NCI-H2029 treated with DMSO at 0.1 percent for 48 hours (cell line): ENCODE results near the gene CFAP92.

Source experiments
- DNase-seq: peaks from one replicate; lab custom pipeline; 2025; lab: John Stamatoyannopoulos, UW

CFAP92 gene

DNA sequence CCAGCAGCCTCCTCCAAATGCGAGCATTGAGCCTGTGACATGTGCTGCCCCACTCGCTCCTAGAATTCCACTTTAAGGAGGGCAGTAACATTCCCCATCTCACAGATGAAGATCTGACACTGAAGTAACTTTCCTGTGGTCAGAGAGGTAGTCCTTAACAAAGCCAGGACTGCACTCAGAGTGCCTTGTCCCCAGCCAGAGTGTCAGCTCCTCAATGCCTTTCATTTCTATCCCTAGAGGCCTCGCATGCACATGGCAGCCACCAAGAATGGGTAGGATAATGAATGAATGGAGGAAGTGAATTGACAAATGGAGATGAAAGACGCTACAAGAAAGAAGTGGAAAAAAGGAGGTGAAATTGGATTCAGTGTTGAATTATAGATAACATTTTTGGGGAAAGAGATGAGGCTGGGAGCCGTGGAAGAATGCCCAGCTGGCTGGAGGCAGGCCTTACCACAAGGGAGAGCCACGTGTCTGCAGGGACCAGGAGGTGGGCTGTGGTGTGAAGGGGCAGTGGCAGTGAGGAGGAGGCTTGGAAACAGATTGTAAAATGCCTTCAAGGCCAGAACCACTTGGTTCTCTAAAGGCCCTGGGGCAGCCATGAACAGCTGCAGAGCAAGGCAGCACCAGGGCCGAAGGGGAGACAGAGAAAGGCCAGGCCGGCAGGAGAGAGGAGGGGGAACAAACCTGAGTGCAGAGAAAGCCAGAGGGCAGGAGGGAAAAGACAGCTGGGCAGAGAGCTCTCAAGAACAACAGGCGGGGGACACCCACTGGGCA, 10.4 kb downstream of the CFAP92 start:
- DNase-seq = no peak

DNA sequence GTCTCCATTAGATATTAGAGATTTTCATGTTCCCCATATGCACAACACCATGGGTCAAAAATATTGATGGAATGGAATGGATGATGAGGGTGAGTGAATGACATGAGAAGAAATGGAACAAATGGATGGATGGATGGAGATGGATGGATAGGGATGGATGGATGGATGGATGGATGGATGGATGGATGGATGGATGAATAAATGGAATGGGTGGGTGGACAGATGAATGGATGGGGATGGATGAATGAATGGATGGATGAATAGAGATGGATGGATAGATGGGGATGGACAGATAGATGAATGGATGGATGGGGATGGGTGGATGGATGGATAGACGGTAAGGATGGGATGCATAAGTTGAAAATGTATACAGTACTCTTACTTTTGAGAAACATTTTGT, 18.6 kb downstream of the CFAP92 start:
- DNase-seq = no peak

DNA sequence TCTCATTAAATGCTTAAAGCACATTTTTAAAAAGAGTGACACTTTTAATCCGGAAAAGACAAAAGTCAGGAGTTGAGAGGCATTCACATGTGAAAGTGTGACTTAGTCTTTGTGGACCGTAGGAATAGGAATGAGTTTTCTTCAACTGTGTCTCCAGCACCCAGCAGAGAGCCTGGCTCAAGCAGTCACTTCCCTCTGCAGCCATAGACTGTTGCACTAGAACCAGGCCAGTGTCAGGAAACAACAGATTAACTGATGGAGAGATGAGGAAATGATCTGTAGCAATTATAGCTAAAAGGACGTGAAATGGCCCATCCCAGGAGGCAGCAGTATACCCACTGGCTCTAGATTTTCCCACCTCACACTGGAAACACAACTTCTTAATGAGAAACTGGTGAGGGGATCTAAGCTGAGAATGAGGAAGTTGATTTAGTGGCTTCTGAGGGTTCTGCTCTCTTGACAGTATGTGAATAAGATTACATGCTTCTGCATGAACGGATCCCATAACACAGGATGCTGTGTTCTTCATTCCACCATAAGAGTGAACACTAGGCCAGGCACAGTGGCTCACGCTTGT, 19.8 kb downstream of the CFAP92 start:
- DNase-seq = no peak

DNA sequence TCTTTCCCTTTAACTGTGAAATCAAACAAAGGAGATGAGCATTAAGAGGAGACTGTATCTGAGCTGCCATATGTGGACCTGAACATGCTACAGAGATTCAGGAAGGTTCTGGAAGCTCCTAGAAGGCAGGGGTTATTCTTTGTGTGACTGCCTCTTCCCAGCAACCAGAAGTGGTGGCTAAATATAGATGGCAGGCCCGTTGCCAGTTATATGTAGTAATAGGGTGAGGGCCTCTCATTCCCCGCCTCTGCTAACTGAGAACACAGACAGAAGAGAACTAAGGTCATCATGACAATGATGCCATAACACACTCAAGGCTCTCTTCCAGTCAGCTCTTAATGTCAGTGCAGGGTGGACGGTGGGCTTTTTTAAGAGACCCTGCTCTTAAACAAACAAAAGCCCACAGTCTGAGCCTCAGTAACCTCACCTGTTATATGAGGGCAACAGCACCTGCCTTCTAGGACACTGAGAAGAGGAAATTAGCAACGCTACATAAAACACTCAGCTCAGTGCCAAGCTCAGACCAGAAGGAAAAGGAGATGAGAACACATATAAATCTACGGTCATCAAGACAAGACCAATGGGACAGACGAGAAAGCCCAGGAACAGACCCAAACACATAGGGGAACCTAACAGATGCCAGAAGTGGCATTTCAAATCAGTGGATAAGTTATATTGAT, 22.3 kb downstream of the CFAP92 start:
- peak; percentile 59 for DNase-seq

DNA sequence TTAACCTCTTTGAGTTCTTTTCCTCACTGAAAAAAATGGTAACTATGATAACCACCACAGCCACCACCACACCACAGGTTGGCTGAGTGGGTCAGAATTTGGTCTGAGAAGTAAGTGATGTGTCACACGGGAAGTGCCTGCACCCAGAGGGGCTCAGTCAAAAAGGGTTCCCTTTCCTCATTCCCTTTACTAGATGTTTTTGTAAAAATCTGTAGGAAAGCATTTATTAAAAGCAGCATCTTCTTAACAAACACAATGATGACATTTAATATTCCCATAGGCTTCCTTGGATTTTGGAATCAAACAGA, 23.2 kb downstream of the CFAP92 start:
- DNase-seq = no peak

DNA sequence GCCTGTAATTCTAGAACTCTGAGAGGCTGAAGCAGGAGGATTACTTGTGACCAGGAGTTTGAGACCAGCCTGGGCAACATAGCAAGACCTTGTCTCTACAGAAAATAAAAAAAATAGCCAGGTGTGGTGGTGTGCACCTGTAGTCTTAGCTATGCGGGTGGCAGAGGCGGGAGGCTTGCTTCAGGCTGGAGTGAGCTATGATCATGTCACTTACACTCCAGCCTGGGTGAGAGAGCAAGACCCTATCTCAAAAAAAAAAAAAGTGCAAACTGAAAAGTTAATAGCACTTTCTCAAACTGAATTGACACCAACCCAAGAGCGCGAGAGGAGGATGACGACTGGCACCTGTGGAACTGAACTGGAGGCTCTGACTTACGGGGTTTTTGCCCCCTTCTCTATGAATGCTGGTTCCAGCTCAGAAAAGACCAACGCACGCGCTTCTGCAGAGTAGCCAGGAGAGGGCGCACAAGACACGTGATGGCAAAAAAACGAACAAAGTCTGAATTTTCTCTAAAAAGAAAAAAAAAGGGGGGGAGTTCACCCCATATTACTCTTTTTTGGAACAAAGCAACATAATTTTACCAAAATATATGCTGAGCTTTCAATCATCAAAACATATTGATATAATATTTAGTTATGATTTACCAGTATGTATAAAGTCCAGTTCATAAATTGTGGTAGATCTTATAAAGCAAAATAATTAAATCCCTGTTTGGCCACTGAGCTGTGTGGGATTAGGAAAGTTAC, 23.7 kb downstream of the CFAP92 start:
- peak; percentile 67 for DNase-seq

DNA sequence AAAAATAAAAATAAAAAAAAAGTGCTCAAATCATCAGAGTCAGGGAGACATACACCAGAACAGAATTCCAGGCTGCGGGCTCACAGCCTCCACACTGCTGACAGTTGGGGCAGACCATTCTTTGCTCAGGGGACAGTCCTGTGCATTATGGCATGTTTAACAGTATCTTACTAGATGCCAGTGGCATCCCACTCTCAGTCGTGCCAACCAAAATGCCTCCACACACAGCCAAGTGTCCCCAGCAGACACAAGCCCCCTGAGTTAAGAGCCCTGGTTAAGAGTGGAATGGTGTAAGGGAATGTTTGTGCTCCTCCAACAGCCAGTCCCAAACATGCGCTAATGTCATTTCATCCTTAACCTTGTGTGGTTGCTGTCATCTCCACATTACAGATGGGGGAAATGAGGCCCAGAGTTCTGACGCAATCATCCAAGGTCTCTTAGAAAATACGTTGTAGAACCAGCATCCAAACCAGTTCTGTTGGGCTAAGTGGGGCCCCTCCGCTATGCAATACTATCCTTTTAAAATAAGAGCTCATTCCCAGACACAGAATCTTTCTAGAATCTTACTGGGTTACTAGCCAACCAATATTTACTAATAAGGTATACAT, 26.0 kb downstream of the CFAP92 start:
- DNase-seq = no peak

DNA sequence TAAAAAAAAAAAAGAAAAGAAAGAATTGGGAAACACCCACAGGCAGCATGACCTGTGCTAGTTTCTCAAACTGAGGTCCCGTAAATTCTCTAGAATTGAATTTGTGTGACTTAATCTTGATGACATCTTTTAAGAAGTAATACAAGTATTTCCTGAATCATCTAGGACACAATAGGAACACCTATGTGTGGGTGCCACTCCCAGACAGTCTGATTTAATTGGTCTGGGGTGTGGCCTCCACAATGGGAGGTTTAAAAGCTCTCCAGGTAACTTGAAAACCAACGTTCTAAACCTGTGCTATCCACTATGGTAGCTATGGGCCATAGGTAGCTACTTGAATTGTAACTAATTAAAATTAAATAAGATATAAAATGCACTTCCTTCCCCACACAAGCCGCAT, 28.1 kb downstream of the CFAP92 start:
- DNase-seq = no peak

DNA sequence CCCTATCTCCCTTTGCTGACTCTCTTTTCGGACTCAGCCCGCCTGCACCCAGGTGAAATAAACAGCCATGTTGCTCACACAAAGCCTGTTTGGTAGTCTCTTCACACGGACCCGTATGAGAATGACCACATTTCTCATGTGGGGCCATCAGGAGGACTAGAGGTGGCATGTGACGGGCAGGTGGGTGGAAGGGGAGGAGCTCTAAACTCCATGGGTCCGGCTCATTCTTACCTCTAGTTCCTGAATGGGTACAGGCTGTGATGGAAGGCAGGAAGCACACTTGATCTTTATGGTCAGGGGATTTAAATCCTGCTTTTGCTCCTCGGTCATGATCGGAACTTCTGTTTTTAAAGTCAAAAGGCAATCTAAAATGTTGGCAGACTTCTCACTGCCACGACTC, 28.6 kb downstream of the CFAP92 start:
- DNase-seq = no peak

DNA sequence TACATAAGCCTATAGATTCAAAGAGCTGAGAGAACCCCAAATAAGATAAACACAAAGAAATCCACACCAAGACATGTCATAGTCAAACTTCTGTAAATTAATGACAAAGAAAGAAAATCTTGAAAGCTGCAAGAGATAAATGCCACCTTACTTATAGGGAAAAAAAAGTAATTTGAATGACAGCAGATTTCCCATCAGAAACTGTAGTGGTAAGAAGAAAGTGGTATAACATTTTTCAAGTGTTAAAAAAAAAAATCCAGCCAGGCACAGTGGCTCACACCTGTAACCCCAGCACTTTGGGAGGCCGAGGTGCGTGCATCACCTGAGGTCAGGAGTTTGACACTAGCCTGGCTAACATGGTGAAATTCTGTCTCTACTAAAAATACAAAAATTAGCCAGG, 37.4 kb downstream of the CFAP92 start:
- DNase-seq = no peak

DNA sequence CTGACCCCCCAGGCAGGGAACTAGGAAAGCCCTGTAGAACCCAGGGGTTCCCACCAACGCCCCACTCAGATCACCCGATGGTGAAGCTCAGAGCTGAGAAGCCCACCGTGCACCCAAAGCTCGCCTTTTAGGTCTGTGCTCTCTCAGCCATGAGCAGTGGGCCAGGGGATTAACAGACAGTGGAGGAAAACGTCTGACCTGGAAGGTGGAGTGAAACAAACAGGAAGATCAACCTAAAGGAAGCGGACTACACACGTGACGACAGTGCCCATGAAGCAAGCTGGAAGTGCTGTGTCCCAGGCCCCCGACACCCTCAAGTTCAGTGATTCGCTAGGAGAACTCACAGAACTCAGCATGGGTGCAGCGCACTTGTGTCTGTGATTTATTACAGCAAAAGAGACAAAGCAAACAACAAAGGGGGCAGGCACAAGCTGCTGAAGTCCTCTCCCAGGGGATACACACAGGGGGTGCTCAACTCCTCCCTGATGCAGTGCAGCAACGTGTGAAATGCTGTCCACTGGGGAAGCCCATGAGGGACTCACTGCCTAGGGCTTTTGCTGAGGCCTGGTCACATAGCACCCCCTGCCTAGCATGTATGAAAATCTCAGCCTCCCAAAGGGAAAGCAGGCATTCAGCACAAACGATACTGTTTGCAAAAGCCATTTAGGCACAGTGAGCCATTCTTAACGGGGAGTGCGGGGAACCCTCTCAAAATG, 43.5 kb downstream of the CFAP92 start:
- no peak for DNase-seq

DNA sequence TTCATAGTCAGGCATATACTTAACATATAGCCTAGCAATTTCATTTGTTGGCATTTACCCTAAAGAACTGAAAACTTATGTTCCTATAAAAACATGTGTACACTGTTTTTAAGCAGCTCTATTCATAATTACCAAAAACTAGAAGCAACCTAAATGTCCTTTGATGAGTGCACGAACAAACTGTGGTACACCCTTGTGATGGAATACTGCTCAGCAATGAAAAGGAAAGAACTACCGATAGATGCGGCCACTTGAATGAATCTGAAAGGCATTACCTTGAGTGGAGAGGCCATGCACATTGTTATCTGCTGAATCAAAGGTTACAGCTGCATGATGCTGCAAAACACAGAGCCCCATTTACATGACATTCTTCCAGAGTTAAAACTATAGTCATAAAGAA, 44.7 kb downstream of the CFAP92 start:
- no peak for DNase-seq

DNA sequence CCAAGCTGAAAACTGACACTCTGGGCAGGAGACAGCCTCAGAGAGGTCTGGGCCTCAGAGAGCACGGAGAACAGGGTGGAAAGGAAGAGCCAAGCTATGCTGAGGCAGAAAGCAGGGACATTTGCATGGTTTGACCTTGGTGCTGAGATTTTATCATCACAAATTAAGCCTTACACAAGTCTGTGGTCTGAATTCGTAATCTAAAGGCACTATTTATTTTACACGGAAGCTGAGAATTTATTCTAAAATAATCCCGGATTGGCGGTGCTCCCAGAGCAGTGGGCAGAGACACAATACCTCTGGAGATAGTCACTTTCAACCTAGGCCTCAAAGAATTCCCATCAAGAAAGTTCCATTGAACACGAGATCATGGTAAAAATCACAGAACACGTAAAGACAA, 47.5 kb downstream of the CFAP92 start:
- no peak for DNase-seq

DNA sequence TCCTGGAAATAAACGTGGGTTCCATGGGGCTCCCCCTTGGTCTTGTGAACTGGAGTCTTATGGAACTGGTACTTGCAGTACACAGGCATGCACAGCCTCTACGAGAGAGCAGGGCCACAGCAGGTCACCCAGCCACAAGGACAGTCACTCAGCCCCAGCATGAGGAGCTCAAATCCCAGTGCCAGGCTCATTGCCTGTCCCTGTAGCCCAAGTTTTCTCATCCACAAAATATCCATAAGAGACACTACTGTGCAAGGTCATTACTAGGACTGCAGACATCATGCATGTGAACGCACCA, 48.0 kb downstream of the CFAP92 start:
- DNase-seq = no peak

DNA sequence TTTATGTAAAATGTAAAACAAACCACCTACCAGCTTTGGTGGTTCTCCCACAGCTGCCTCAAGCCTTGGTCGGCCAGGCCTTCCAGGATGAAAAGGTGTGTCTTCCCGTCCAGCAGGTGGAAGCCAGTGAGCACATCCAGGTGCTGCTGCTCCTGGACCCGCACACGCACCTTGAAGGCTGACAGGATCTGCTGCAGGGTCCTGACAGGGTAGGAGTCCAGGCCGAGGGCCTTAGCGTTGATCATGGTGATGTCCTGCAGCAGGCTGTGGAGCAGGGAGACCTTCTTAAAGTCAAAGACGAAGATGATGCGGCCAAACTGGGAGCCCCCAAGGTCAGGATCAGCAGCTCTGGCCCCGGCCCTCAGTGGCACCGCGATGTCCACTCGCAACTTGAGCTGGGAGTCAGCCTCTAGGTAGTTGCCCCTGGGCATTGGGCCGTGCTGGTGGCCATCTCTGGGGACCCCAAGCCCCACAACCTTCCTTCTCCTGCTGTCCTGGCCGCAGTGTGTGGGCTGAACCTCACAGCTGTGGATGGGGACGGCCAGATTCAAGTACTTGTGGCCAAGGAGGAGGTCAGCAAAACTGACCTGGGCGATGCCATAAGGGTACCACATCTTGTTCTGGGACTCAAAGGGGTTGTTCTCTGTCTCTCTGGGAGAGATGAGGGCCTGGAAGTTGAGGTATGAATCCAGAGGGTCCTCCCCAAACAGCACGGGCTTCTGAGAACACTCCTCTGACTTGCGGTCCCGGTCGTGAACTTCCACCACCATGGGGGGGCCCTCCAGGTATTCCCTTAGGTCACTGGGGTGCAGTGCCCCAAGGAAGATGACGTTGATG, 48.6 kb downstream of the CFAP92 start:
- no peak for DNase-seq

DNA sequence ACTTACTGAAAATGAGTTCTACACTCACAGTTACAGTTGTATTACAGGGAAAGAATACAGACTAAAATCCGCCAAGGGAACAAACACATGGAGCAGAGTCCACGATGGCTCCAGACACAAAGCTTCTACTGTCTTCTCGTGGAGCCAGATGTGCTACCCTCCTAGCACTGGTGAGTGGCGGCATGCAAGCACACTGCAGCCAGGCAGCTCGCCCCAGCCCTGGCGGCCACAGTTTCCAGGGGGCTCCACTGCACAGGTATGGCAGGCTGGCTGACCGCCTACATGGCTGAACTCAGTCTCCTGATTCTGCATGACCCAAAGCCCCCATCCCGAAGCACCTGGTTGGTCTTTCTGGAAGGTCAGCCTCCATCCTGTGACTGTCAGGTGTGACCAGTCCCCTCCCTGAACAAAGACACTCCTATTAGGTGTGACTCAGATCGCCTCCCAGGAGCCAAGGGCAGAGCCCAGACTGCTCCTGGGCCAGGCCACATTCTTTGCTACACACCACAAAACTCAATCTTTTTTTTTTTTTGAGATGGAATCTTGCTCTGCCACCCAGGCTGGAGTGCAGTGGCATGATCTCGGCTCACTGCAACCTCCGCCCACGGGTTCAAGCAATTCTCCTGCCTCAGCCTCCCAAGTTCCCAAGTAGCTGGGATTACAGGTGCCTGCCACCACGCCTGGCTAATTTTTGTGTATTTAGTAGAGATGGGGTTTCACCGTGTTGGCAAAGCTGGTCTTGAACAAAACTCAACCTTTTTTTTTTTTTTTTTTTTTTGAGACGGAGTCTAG, 51.5 kb downstream of the CFAP92 start:
- DNase-seq = no peak

DNA sequence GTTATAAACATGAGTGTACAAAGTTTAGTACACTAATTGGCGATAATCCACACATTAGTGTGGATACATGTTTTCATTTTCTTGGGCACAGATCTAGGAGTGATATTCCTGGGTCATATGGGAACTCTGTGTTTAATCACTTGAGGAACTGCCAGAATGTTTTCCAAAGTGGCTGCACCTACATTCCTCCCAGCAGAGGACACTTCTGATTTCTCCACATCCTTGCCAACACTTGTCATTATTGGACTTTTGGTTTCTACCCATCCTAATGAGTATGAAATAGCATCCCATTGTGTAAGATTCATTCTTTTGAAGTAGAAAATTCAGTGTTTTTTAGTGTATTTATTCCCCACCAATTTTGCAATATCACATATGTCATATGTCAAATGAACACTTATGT, 53.6 kb downstream of the CFAP92 start:
- no peak for DNase-seq

DNA sequence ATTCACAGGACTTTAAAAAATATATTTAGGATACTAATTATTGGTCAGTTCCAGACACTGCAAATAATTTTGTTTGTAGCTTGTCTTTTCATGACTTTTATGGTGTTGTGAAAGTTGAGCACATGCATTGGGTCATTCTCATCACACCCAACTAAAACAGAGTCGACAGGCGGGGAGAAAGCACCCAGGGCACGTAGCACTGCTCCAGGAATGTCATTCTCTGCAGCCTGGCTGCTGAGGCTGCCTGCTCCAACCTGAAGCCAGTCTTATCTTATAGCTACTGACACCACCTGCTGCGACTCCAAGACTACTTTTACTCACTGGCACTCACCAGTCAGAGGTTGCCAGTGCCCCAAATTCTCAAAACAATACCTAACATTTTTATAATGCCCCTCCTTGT, 57.5 kb downstream of the CFAP92 start:
- DNase-seq = no peak

DNA sequence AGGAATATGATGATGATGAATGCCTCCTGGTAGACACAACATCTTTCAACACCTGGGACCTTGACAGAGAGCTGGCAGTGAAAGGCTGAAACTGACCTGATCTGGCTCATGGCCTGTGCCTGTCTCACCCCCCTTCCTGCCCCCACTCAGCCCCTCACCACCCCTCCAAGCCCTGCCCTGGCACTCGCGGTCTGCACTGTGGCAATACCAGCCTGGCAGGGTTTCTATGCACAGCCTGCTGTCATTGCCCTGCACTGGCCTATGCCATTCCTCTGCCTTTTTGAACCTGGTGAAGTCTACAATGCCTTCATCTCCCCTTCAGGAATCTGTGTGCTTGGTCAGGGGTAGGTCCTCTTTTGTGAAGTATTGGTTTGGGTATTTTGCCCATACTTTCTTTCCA, 58.0 kb downstream of the CFAP92 start:
- DNase-seq = no peak

DNA sequence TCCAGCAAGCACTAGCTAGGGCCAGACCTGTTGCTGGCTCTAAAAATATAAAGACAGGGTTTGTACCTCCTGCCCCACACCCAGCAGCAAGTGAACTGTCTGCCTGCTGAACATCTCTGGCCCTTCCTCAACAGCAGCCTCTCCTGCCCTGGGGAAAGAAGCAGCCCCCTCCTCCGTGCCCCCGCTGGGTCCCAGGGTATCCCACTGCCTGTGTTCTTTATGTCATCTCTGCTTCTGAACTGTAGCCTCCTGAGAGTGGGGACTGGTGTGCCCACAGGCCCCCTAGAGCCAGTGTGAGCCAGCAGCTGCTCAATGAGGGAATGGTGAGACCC, 60.0 kb downstream of the CFAP92 start:
- no peak for DNase-seq
